ENCODE results near the gene PRSS21. TPM values are rescaled to one million over a fixed set of nuclear protein-coding genes. Genes with fewer than 3 reads are reported as not detected.
A peak's percentile ranks its signal among the peaks of the same experiment; 100 is the strongest.

PRSS21 gene
- total RNA-seq, 2 donors from 2014 or later = not detected

GRCh38 chr16:2833776-2834175, 16.7 kb downstream of the PRSS21 start:
- DNase-seq (ENCODE audit: low spot score) = no peak
- intact Hi-C loops (cut with DNase I) = no loop called here

- intact Hi-C loops (cut with DNase I) = no loop called here
- DNase-seq (ENCODE audit: low spot score) = no peak
Measured at GRCh38 chr16:2834968-2835367, 17.9 kb downstream of the PRSS21 start.

- intact Hi-C loops (cut with DNase I) = no loop called here
- peak; percentile 53 for DNase-seq (ENCODE audit: low spot score)
Measured at GRCh38 chr16:2835638-2836493, 18.8 kb downstream of the PRSS21 start.

- peak; percentile 58 for DNase-seq (ENCODE audit: low spot score)
- intact Hi-C loops (cut with DNase I) = no loop called here
Measured at GRCh38 chr16:2836646-2837508, 19.8 kb downstream of the PRSS21 start.

GRCh38 chr16:2838928-2839327, 21.9 kb downstream of the PRSS21 start:
- intact Hi-C loops (cut with DNase I) = no loop called here

GRCh38 chr16:2839650-2840450, 22.8 kb downstream of the PRSS21 start:
- intact Hi-C loops (cut with DNase I) = no loop called here
- peak; percentile 52 for DNase-seq (ENCODE audit: low spot score)

More at GRCh38 chr16:2838928-2839327, 21.9 kb downstream of the PRSS21 start:
- DNase-seq (ENCODE audit: low spot score) = peak; percentile 87

GRCh38 chr16:2840914-2841313, 23.9 kb downstream of the PRSS21 start:
- DNase-seq (ENCODE audit: low spot score) = peak; percentile 72
- intact Hi-C loops (cut with DNase I) = no loop called here

GRCh38 chr16:2841606-2842339, 24.7 kb downstream of the PRSS21 start:
- peak; percentile 61 for DNase-seq (ENCODE audit: low spot score)
- intact Hi-C loops (cut with DNase I) = no loop called here

GRCh38 chr16:2842340-2843000, 25.4 kb downstream of the PRSS21 start:
- intact Hi-C loops (cut with DNase I) = no loop called here

GRCh38 chr16:2843526-2843925, 26.5 kb downstream of the PRSS21 start:
- intact Hi-C loops (cut with DNase I) = no loop called here
- DNase-seq (ENCODE audit: low spot score) = peak; percentile 22

More at GRCh38 chr16:2842340-2843000, 25.4 kb downstream of the PRSS21 start:
- peak; percentile 90 for DNase-seq (ENCODE audit: low spot score)

GRCh38 chr16:2845116-2845515, 28.1 kb downstream of the PRSS21 start:
- DNase-seq (ENCODE audit: low spot score) = no peak
- intact Hi-C loops (cut with DNase I) = no loop called here

GRCh38 chr16:2846511-2847310, 29.7 kb downstream of the PRSS21 start:
- intact Hi-C loops (cut with DNase I) = no loop called here
- DNase-seq (ENCODE audit: low spot score) = no peak

GRCh38 chr16:2848933-2849725, 32.1 kb downstream of the PRSS21 start:
- intact Hi-C loops (cut with DNase I) = no loop called here
- DNase-seq (ENCODE audit: low spot score) = peak; percentile 72

GRCh38 chr16:2852003-2852730, 35.1 kb downstream of the PRSS21 start:
- peak; percentile 75 for DNase-seq (ENCODE audit: low spot score)
- intact Hi-C loops (cut with DNase I) = loop anchor here (10.0 kb wide), 2 partner anchors 127 to 147 kb away; partner anchors contain the start of gene PRSS27 (in 1 of the 2)

- peak; percentile 75 for DNase-seq (ENCODE audit: low spot score)
- intact Hi-C loops (cut with DNase I) = loop anchor here (10.0 kb wide), 2 partner anchors 128 to 148 kb away; partner anchors contain the start of gene PRSS27 (in 1 of the 2)
Measured at GRCh38 chr16:2852731-2853507, 35.9 kb downstream of the PRSS21 start.
